ENCODE measurements around the gene TLR1. TPM values are rescaled to one million over a fixed set of nuclear protein-coding genes. Genes with fewer than 3 reads are reported as not detected.

Gene TLR1
- total RNA-seq, 1 experiment from 2014 or later: 2.2 TPM

- ChIA-PET POLR2A (interaction anchor here (1.9 kb wide), 1 partner anchor 92 kb away, joined by 6 read pairs; the partner anchor contains the start of gene TLR6), CTCF (interaction anchor here (0.6 to 11.8 kb wide), 6 partner anchors 19 to 371 kb away, joined by 3 to 268 read pairs (median 4); partner anchors contain the start of gene TLR10)
- Mint-ChIP-seq H3K27ac (ENCODE audit: low read depth, unreplicated experiment) (no peak overlapping the region), H3K36me3 (ENCODE audit: insufficient read depth, unreplicated experiment) (no peaks in the 10 kb centered on the region), H3K4me3 (ENCODE audit: unreplicated experiment) (no peak overlapping the region), H3K9me3 (ENCODE audit: unreplicated experiment) (no peaks in the 10 kb centered on the region), H3K4me1 (ENCODE audit: insufficient read depth, unreplicated experiment) (no peaks in the 10 kb centered on the region), H3K27me3 (ENCODE audit: insufficient read depth, unreplicated experiment) (no peaks in the 10 kb centered on the region)
- no peak for TF ChIP-seq CTCF (IDR thresholded peaks at IDR 0.05; ENCODE audit: unreplicated experiment)
- intact Hi-C loops (cut with micrococcal nuclease): no loop called here
- BruUV-seq (replicated peaks): no TSS peak
- DNase-seq (ENCODE audit: unreplicated experiment): no peak
These were observed 40.3 kb downstream of the TLR1 start for GRCh38 chr4:38764277-38764676.

GRCh38 chr4:38762560-38762959 is 42.0 kb downstream of the TLR1 start:
- CTCF ChIA-PET: interaction anchor here (0.8 to 11.8 kb wide), 4 partner anchors 21 to 143 kb away, joined by 3 to 268 read pairs (median 48); partner anchors contain the start of genes TLR1 and TLR10
- H3K4me1 Mint-ChIP-seq (ENCODE audit: insufficient read depth, unreplicated experiment): no peaks in the 10 kb centered on the region
- no peak overlapping the region for H3K4me3 Mint-ChIP-seq (ENCODE audit: unreplicated experiment)
- intact Hi-C loops (cut with micrococcal nuclease): no loop called here
- no peaks in the 10 kb centered on the region for H3K36me3 Mint-ChIP-seq (ENCODE audit: insufficient read depth, unreplicated experiment)
- no peak overlapping the region for H3K27ac Mint-ChIP-seq (ENCODE audit: low read depth, unreplicated experiment)
- DNase-seq (ENCODE audit: unreplicated experiment): no peak
- POLR2A ChIA-PET: interaction anchor here (0.7 to 3.3 kb wide), 2 partner anchors 42 to 106 kb away, joined by 3 to 12 read pairs; partner anchors contain the start of gene TLR1
- BruUV-seq (replicated peaks): no TSS peak
- no peaks in the 10 kb centered on the region for H3K9me3 Mint-ChIP-seq (ENCODE audit: unreplicated experiment)
- TF ChIP-seq CTCF (IDR thresholded peaks at IDR 0.05; ENCODE audit: unreplicated experiment): no peak
- no peaks in the 10 kb centered on the region for H3K27me3 Mint-ChIP-seq (ENCODE audit: insufficient read depth, unreplicated experiment)

GRCh38 chr4:38759790-38760122 is 44.8 kb downstream of the TLR1 start:
- POLR2A ChIA-PET: interaction anchor here (0.7 to 3.3 kb wide), 10 partner anchors 14 to 580 kb away, joined by 3 to 12 read pairs (median 4); partner anchors contain the start of genes TLR1, TLR10 and TLR6

More at GRCh38 chr4:38759790-38760122, 44.8 kb downstream of the TLR1 start:
- H3K27me3 Mint-ChIP-seq (ENCODE audit: insufficient read depth, unreplicated experiment): no peaks in the 10 kb centered on the region
- H3K27ac Mint-ChIP-seq (ENCODE audit: low read depth, unreplicated experiment): no peak overlapping the region
- H3K4me3 Mint-ChIP-seq (ENCODE audit: unreplicated experiment): no peak overlapping the region
- BruUV-seq (replicated peaks): no TSS peak
- H3K36me3 Mint-ChIP-seq (ENCODE audit: insufficient read depth, unreplicated experiment): no peaks in the 10 kb centered on the region
- DNase-seq (ENCODE audit: unreplicated experiment): no peak
- no peaks in the 10 kb centered on the region for H3K9me3 Mint-ChIP-seq (ENCODE audit: unreplicated experiment)
- CTCF ChIA-PET: interaction anchor here (0.6 to 11.8 kb wide), 45 partner anchors 11 to 702 kb away, joined by 3 to 268 read pairs (median 5); partner anchors contain the start of genes FAM114A1, TLR1, TLR10 and TLR6
- intact Hi-C loops (cut with micrococcal nuclease): loop anchor here (1.0 to 10.0 kb wide), 6 partner anchors 23 to 675 kb away; partner anchors contain the start of genes TLR1, TLR10 and TLR6
- TF ChIP-seq CTCF (IDR thresholded peaks at IDR 0.05; ENCODE audit: unreplicated experiment): no peak
- no peaks in the 10 kb centered on the region for H3K4me1 Mint-ChIP-seq (ENCODE audit: insufficient read depth, unreplicated experiment)

All from MCF 10A (cell line).